ENCODE data around the gene PTGES3.
A peak's percentile ranks its signal among the peaks of the same experiment; 100 is the strongest.

PTGES3 gene

DNA sequence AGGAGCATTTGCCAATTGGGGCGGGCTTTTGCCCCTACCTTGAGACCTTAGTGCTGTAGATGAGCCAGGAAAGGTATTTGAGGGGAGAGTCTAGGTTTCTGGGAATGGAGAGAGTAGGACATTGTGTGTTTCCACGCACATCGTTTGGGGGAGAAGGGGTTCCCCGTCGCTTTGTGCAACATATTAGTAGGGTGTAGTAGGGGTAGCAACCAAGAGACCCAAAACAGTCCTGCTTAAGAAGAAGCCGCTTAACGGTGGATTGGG is 694 bp upstream of the PTGES3 start:
- Mint-ChIP-seq H3K9me3 (no peaks in the 10 kb centered on the region), H3K27me3 (no peaks in the 10 kb centered on the region), H3K4me3 (peak overlapping the region; percentile 97 to 99), H3K27ac (peak overlapping the region; percentile 97 to 99), H3K36me3 (ENCODE audit: insufficient read depth) (peaks cover 55% of the 10 kb centered on the region), H3K4me1 (ENCODE audit: low read depth in 2 of 2) (peaks cover 19 to 28% of the 10 kb centered on the region in 2 donors)
- DNase-seq (no peak), ATAC-seq (replicated peaks) (no peak)

DNA sequence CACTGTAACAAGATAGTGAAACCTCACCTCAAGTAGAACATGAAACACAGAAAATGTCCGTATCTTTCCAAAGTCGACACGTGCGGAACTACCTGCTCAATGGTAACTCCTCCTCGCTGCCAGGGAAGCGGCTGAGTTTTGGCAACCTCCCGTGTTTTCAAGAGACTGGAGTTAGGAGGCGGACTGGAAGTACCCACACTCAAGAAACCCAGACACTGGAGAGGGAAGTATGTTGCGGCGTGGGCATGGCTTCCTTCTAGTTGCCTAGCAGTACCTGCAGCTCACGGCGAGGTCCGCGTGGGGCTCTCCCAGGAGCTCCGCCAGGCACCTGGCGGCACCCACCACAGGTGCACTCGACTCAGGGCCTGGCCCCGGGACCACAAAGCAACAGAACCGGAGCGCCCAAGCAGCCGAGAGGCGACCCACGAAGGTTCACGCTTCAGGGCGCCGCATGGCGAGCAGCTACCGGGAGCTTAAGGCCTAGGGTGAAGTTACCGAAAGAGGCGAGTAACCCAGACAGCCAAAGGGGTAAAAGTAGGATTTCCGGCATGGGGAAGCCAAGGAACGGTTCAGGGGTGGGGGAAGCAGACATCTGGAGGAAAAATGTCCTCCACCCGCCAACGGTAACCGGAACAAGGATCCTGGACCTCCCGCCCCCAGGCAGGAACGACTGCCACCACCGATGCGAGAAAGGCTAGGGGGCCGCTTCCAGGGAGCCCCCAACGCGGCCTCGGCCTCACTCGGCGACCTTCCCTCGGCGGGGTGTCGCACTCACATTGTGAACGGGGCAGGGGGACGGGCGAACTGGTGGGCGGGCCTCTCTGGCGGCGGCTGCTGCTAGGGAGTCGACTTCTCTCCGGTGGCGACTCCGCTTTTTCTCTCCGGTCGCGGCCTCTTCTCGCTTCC is 608 bp downstream of the PTGES3 start:
- Mint-ChIP-seq H3K4me1 (ENCODE audit: low read depth in 2 of 2) (peaks cover 21 to 31% of the 10 kb centered on the region in 2 donors), H3K9me3 (no peaks in the 10 kb centered on the region), H3K27me3 (no peaks in the 10 kb centered on the region), H3K36me3 (ENCODE audit: insufficient read depth) (peaks cover 68% of the 10 kb centered on the region), H3K27ac (peak overlapping the region; percentile 97 to 99), H3K4me3 (peak overlapping the region; percentile 97 to 99)
- ATAC-seq (replicated peaks): peak; percentile 49
- peak; percentile 45 to 57 (median 47) for DNase-seq

DNA sequence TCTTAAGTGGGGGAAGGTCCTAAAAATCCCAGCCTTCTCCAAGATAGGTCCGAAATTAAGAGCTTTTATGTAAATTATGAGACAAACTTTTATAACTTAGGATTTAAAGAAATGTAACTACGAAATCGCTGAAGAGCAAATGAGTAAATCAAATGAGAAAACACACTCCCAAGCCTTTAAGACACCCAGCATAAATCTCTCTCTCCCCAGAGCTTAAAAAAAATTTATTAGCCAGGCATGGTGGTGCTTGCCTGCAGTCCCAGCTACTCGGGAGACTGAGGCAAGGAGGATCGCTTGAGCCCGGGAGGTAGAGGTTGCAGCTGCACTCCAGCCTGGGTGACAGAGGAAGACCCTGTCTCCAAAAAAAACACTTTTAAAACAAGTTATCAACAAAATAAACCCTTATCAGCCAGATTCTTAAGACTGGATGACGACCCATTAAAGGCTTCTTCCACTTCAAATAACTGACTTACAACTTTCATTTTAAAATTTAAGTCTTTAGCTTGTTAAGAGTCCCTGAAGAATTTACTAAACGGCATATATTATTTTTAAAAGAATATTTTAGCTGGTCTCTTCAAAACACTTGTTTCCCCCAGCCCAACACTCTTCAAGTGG is 3.2 kb downstream of the PTGES3 start:
- Mint-ChIP-seq H3K36me3 (ENCODE audit: insufficient read depth) (peaks cover 87% of the 10 kb centered on the region), H3K27me3 (no peaks in the 10 kb centered on the region), H3K27ac (peak overlapping the region; percentile 97 to 99), H3K9me3 (no peaks in the 10 kb centered on the region), H3K4me3 (peak overlapping the region; percentile 97 to 99), H3K4me1 (ENCODE audit: low read depth in 2 of 2) (peaks cover 30 to 49% of the 10 kb centered on the region in 2 donors)
- DNase-seq (no peak), ATAC-seq (replicated peaks) (no peak)

DNA sequence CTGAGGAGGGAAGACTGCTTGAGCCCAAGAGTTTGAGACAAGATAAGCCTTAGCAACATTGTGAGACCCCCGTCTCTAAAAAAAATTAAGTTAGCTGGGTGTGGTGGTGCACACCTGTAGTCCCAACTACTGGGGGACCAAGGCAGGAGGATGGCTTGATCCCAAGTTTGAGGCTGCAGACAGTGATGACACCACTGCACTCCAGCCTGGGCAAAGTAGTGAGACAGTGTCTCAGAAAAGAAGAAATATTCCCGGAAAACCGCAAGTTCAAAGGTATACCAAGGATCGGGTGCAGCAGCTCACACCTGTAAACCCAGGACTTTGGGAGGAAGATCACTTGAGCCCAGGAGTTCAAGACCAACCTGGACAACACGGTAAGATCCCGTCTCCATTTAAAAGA is 5.8 kb downstream of the PTGES3 start:
- H3K27ac Mint-ChIP-seq: peak overlapping the region; percentile 97 to 99
- no peak for ATAC-seq (replicated peaks)
- H3K9me3 Mint-ChIP-seq: no peaks in the 10 kb centered on the region
- H3K4me1 Mint-ChIP-seq (ENCODE audit: low read depth in 2 of 2): peaks cover 32 to 59% of the 10 kb centered on the region in 2 donors
- DNase-seq: no peak
- peak overlapping the region; percentile 97 to 99 for H3K4me3 Mint-ChIP-seq
- H3K27me3 Mint-ChIP-seq: no peaks in the 10 kb centered on the region
- H3K36me3 Mint-ChIP-seq (ENCODE audit: insufficient read depth): peaks cover 83% of the 10 kb centered on the region

DNA sequence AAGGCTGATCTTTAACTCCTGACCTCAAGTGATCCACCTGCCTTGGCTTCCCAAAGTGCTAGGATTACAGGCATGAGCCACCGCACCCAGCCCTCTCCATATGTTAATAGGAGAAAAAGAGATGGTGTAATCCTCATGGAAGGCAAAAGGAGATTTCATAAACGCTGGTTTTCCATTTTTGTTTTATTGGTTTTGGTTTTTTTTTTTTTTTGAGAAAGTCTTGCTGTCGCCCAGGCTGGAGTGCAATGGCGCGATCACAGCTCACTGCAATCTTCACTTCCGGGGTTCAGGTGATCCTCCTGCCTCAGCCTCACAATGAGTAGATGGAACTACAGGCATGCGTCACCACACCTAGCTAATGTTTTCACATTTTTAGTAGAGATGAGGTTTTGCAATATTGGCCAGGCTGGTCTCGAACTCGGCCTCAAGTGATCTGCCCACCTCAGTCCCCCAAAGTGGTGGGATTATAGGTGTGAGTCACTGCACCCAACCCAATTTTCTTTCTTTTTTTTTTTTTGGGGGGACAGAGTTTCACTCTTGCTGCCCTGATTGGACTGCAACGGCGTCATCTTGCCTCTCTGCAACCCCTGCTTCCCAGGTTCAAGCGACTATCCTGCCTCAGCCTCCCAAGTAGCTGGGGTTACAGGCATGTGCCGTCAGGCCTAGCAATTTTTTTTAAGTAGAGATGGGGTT is 8.1 kb downstream of the PTGES3 start:
- ATAC-seq (replicated peaks) (no peak), DNase-seq (no peak)
- Mint-ChIP-seq H3K4me1 (ENCODE audit: low read depth in 2 of 2) (peaks cover 31 to 63% of the 10 kb centered on the region in 2 donors), H3K36me3 (ENCODE audit: insufficient read depth) (peaks cover 76% of the 10 kb centered on the region), H3K9me3 (no peaks in the 10 kb centered on the region), H3K27ac (peak overlapping the region; percentile 97 to 99), H3K4me3 (peak overlapping the region; percentile 47 to 50), H3K27me3 (no peaks in the 10 kb centered on the region)

DNA sequence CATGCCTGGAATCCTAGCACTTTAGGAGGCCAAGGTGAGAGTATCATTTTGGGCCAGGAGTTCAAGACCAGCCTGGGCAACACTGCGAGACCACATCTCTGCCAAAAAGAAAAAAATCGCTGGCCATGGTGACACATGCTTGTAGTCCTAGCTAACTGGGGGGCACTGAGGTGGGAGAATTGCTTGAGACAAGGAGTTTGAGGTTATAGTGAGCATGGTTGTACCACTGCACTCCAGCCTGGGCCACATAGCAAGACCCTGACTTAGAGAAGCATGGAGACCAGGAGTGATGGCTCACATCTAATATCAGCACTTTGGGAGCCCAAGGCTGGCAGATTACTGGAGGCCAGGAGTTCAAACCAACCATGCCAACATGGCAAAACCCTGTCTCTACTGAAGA is 9.2 kb downstream of the PTGES3 start:
- Mint-ChIP-seq H3K4me3 (peak overlapping the region; percentile 8 to 31), H3K27me3 (no peaks in the 10 kb centered on the region), H3K4me1 (ENCODE audit: low read depth in 2 of 2) (peaks cover 28 to 57% of the 10 kb centered on the region in 2 donors), H3K36me3 (ENCODE audit: insufficient read depth) (peaks cover 72% of the 10 kb centered on the region), H3K27ac (peak overlapping the region in 1 of 2 donors; percentile 99), H3K9me3 (no peaks in the 10 kb centered on the region)
- DNase-seq (no peak), ATAC-seq (replicated peaks) (no peak)

DNA sequence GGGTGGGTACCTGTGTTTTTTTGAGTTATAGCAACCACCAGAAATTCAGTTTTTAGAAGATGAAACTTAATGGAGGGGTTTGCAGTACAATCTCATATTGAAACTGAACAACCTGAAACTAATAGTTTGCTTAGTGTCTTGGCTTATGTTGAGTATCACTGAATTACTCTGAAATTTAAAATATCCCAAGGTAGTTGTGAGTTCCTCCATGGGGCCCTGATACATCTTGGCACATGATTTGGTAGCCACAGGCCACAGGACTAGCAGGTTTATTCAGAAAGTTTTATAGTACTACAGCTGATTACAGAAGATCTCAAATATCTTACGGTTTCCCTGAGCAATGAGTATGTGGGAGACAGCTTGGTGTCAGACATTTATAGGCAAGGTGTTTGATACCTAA is 10.4 kb downstream of the PTGES3 start:
- ATAC-seq (replicated peaks): peak; percentile 9
- DNase-seq: no peak
- peak overlapping the region in 1 of 2 donors; percentile 56 for H3K27ac Mint-ChIP-seq
- H3K27me3 Mint-ChIP-seq: no peaks in the 10 kb centered on the region
- peaks cover 72% of the 10 kb centered on the region for H3K36me3 Mint-ChIP-seq (ENCODE audit: insufficient read depth)
- no peak overlapping the region for H3K4me3 Mint-ChIP-seq
- no peaks in the 10 kb centered on the region for H3K9me3 Mint-ChIP-seq
- peaks cover 31 to 61% of the 10 kb centered on the region in 2 donors for H3K4me1 Mint-ChIP-seq (ENCODE audit: low read depth in 2 of 2)

DNA sequence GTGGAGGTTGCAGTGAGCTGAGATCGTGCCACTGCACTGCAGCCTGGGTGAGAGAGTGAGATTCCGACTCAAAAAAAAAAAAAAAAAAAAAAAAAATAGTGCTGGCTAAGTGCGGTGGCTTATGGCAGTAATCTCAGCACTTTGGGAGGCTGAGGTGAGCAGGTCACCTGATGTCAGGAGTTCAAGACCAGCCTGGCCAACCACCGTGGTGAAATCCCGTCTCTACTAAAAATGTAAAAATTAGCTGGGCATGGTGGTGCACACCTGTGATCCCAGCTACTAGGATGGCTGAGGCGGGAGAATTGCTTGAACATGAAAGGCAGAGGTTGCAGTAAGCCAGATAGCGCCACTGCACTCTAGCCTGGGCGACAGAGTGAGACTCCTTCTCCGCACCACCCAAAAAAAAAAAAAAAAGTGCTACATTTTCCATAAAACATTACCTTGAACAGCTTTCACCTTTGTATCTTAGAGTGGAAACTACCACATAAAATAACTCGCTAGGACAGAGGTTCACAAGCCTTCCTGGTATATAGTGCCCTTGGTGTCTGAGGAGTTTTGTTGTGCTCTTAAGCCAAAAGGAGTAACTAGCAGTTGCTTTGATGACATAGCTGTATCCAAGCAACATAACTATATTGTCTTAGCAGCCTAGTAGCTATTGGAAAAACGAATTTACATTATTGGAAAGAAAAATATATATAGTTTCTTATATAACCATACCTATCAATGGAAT is 11.1 kb downstream of the PTGES3 start:
- peaks cover 32 to 63% of the 10 kb centered on the region in 2 donors for H3K4me1 Mint-ChIP-seq (ENCODE audit: low read depth in 2 of 2)
- DNase-seq (no peak), ATAC-seq (replicated peaks) (peak; percentile 44)
- H3K9me3 Mint-ChIP-seq: no peaks in the 10 kb centered on the region
- peaks cover 74% of the 10 kb centered on the region for H3K36me3 Mint-ChIP-seq (ENCODE audit: insufficient read depth)
- H3K27ac Mint-ChIP-seq: no peak overlapping the region
- no peaks in the 10 kb centered on the region for H3K27me3 Mint-ChIP-seq
- peak overlapping the region in 1 of 2 donors; percentile 45 for H3K4me3 Mint-ChIP-seq

DNA sequence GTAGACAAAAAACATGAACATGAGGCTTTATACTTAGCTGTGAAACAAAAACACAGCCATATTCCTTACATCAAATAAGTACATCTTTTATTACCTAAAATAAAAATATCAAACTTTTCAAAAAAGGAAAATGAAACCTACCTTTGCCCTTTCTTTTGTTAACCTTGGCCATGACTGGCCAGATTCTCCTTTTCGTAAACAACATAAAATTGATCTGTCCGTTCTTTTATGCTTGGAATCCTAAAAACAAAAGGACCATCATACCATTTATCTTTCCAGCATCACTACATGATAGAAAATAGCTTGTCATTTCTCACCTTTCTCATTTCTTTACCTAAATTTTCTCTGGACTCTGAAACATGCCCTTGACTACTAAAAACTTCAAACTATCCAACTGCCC is 16.5 kb downstream of the PTGES3 start:
- H3K27ac Mint-ChIP-seq: peak overlapping the region; percentile 51 to 84
- H3K27me3 Mint-ChIP-seq: no peaks in the 10 kb centered on the region
- peaks cover 20 to 32% of the 10 kb centered on the region in 2 donors for H3K4me1 Mint-ChIP-seq (ENCODE audit: low read depth in 2 of 2)
- H3K9me3 Mint-ChIP-seq: no peaks in the 10 kb centered on the region
- peaks cover 92% of the 10 kb centered on the region for H3K36me3 Mint-ChIP-seq (ENCODE audit: insufficient read depth)
- DNase-seq: no peak
- peak overlapping the region in 1 of 2 donors; percentile 36 for H3K4me3 Mint-ChIP-seq
- ATAC-seq (replicated peaks): no peak

DNA sequence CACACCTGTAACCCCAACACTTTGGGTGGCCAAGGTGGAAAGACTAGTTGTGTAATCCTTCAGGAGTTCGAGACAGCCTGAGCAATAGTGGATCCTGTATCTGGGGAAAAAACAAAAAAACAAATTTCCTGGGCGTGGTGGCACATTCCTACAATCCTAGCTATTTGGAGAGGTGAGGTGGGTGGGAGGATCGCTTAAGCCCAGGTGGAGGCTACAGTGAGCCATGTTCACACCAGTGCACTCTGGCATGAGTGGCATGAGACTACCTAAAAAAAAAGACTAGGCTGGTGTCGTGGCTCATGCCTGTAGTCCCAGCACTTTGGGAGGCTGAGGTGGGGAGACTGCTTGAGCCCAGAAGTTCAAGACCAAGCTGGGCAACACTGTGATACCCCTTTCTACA is 17.2 kb downstream of the PTGES3 start:
- DNase-seq (no peak), ATAC-seq (replicated peaks) (no peak)
- H3K27ac Mint-ChIP-seq: no peak overlapping the region
- no peaks in the 10 kb centered on the region for H3K9me3 Mint-ChIP-seq
- H3K27me3 Mint-ChIP-seq: no peaks in the 10 kb centered on the region
- H3K36me3 Mint-ChIP-seq (ENCODE audit: insufficient read depth): peaks cover 92% of the 10 kb centered on the region
- peaks cover 17 to 27% of the 10 kb centered on the region in 2 donors for H3K4me1 Mint-ChIP-seq (ENCODE audit: low read depth in 2 of 2)
- no peak overlapping the region for H3K4me3 Mint-ChIP-seq

DNA sequence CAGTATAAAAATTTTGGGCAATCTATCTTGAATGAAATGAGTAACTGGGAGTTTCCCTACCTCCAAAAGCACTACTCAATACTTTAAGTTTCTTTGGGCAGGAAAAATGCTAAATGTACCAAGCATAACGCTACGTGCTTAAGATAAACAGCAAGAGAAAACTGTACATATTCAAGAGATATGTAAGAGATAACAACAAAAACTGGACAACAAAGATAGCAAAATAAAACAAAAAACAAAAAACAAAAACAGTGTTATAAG is 20.0 kb downstream of the PTGES3 start:
- no peak for DNase-seq
- peaks cover 15 to 19% of the 10 kb centered on the region in 2 donors for H3K4me1 Mint-ChIP-seq (ENCODE audit: low read depth in 2 of 2)
- H3K27ac Mint-ChIP-seq: peak overlapping the region in 1 of 2 donors; percentile 49
- no peak for ATAC-seq (replicated peaks)
- H3K9me3 Mint-ChIP-seq: no peaks in the 10 kb centered on the region
- H3K27me3 Mint-ChIP-seq: no peaks in the 10 kb centered on the region
- H3K36me3 Mint-ChIP-seq (ENCODE audit: insufficient read depth): peaks cover 97% of the 10 kb centered on the region
- no peak overlapping the region for H3K4me3 Mint-ChIP-seq

DNA sequence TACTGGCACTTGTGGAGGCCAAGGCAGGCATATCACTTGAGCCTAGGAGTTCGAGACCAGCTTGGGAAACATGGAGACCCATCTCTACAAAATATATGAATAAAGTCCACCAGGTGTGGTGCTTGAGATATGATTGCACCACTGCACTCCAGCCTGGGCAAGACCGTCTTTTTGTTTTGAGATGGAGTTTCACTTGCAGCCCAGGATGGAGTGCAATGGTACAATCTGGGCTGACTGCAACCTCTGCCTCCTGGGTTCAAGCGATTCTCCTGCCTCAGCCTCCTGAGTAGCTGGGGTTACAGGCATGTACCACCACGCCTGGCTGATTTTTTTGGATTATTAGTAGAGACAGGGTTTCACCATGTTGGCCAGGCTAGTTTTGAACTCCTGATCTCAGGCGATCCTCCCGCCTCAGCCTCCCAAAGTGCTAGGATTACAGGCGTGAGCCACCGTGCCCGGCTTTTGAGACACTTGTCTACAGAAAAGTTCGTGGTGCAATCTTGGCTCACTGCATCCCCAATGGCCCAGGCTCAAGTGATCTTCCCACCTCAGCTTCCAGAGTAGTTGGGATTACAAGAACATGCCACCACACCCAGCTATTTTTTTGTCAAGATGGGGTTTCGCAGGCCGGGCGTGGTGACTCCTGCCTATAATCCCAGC is 26.0 kb downstream of the PTGES3 start:
- Mint-ChIP-seq H3K27ac (peak overlapping the region; percentile 76 to 78), H3K4me3 (no peak overlapping the region), H3K36me3 (ENCODE audit: insufficient read depth) (peaks cover 60% of the 10 kb centered on the region), H3K4me1 (ENCODE audit: low read depth in 2 of 2) (peaks cover 2 to 5% of the 10 kb centered on the region in 2 donors), H3K9me3 (no peaks in the 10 kb centered on the region), H3K27me3 (no peaks in the 10 kb centered on the region)
- DNase-seq: no peak
- no peak for ATAC-seq (replicated peaks)

DNA sequence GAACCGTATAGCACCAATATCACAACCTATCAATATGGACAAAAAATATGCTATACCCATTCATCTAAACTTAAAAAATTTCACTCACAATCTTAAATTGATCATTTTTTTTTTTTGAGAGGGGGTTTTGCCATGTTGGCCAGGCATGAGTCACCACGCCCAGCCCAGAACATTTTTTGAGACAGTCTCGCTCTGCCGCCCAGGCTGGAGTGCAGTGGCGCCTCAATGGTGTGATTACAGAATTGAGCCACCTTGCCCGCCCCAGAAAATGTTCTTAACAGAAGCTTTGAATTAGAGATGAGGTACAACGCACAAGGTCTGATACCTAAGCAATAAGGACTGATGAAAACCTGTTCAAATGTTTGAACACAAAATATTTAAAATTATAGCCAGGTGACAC is 26.5 kb downstream of the PTGES3 start:
- peaks cover 54% of the 10 kb centered on the region for H3K36me3 Mint-ChIP-seq (ENCODE audit: insufficient read depth)
- no peak overlapping the region for H3K4me3 Mint-ChIP-seq
- H3K27ac Mint-ChIP-seq: peak overlapping the region; percentile 76 to 78
- DNase-seq: no peak
- H3K9me3 Mint-ChIP-seq: no peaks in the 10 kb centered on the region
- peak; percentile 36 for ATAC-seq (replicated peaks)
- H3K27me3 Mint-ChIP-seq: no peaks in the 10 kb centered on the region
- peaks cover 2 to 5% of the 10 kb centered on the region in 2 donors for H3K4me1 Mint-ChIP-seq (ENCODE audit: low read depth in 2 of 2)

Measured in effector memory CD8-positive, alpha-beta T cell (primary cell).